ENCODE data around the gene ATAT1.

ATAT1 gene

DNA sequence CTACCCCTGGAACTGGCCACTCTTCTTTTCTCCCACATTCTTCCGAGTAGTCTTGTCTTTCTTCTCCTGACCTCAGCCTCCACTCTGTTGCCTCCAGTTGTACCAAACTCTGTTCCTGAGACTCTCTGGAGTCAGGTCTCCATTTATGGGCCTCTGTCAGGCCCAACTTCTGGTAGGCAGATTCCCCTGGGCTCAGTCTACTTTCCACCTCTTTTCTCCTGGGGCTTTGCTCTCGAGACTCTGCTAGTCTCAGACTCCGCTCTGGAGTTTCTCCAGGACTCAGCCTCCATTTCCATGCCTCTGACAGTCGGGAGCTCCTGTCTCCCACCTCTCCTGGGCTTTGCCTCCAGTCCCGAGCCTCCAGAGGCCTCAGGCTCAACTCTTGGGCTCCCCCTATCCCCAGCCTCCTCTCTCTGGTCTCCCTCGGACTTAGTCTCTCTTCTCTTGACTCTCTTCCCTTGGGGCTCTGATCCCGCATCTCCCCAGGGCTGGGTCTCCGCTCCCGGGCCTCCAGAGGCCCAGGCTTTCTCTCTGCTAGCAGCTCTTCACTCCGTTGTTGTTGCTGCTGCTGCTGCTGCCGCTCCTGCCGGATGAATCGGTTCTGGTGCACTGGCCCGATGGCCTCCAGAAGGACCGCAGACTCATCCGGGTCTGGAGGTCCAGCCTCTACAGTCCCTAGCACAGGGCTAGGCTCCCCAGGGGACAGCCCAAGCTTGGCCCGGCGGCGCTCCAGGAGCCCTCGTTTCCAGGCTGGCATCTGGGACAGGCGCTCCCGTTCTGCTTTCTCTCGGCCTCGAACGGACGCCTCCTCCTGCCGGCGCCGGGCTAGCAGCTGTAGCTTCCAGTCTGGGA lies 58.7 kb downstream of the ATAT1 start:
- peak; percentile 54 for DNase-seq

DNA sequence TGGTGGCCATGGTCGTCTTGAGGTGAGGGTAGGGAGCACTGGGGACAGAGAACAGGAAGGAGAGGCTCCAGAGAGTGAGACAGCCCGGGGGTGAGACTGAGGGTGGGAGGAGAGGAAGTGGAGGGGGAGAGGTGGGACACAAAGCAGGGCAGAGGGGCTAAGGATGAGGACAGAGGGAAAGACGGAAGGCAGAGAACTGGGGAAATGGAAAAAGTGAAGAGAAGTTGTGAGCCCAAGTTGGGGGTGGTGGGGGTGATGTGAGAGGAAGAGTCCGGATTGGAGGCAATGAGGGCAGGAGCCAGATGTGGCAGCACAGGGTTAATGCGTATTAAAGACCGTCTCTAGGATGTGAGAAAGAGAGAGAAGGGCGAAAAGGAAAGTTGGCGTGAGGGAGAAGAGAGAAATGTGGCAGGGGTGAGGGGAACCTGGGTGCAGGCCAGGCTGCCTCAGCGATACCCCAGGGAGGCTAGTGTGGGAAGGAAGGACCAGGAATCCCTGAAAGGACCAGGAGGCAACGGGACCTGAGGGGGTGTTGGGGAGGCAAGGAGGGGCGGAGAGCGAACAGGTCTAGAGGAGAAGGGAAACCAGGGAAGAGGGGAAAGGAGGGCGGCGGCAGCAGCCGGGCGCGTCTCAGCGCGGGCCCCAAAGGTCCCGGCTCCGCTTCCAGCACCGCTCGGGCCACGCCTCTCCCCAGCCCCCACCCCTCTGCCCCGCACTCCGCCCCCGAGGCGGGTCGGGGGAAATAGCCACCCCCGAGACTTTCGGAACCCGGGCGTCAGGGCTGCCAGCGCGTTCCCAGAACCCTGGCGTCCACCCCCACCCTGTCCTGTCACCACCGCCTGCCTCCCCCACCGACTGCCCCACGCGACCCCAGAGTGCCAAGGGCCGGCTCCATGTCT lies 59.6 kb downstream of the ATAT1 start, which contains the start of gene PPP1R18:
TSS of gene PPP1R18 (minus strand) at position 637 of the 899 bp plus-strand sequence. CDS start at position 10, 627 bp downstream.
- DNase-seq, result peak; percentile 84

DNA sequence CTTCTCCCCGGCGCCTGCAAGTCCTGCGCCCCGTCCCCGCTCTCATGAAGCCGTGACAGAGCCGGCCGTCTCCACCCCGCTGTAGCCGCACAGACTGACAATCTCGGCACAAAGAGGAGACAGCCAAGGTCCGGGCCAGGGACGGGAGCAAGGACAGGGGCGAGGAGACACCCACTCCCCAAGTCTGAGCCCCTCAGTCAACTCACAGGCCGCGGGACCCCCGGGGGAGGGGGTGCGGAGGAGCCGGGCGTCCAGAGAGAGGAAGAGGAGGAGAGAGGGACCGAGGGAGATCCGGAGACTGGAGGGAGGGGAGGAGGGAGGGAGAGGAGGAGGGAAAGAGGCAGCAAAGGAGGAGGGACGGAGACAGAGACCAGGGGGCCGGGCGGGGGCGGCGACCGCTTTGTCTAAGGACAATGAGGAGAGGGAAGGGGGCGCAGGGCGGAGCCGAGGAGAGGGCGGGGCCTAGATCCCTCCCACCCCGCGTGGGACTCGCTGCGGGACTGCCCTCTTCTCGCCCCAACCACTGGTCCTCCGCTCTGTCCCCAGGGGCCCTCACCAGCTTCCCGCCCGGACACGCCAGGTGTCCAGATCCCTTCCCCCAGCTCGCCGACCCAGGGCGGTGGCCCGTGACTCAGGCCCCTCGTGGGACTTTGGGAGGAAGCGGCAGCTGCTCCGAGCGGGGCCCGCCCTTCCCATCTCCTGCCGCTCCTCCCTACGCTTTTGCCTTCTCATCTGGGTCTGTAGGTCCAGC lies 60.4 kb downstream of the ATAT1 start:
- peak; percentile 89 for DNase-seq

DNA sequence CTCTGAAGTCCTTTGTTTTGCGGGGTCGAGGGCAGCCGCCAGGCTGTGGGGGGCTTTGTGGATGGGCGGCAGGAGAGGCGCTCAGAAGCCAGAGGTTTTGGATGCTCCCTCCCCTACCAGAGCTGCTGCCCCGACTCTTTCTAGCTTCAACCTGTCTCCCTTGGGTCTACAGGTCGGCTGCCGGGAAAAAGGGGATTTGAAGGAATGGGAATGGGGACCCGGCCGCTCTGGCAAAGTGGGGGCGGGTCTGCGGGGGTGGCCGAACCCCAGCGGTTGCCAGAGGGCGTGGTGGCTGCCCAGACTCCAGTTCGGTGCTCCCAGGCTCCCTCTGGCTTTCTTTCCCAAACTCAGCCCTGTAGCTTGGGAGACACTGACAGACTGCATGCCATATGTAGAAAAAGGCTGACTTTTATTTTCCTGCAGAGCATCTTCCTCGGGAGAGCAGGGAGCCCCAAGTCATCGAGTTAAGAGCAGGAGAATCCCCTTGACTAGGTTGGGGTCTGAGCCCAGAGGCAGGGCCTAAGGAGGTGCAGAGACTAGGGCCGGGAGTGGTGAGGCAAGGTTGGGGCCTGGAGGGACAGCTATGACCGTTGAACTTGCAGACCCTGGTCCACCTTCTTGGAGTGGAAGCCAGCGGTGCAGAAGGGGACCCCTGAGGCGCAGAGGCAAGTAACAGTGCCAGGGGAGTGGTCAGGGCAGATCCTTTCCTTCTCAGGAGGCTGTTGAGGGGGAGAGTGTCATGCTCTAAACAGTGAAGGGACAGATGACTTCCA lies 61.2 kb downstream of the ATAT1 start:
- no peak for DNase-seq

DNA sequence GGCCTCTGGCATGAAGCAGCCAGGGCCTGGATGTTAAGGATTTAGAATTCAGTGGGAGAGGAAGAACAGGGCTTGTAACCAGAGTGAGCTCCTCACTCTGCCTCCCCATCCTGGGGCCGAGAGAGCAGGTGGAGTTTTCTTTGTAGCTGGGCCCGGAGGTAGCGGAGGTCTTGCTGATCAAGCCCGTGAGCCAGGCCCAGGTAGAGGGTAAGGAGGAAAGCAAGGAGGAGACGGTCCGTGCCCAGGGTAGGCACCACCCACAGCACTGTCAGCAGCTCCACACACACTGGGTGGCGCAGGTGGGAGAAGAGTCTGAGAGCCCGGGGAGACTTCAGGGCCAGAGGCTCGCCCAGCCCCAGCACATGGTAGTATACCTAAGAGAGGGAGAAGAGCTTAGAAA lies 61.9 kb downstream of the ATAT1 start:
- DNase-seq, result peak; percentile 15

DNA sequence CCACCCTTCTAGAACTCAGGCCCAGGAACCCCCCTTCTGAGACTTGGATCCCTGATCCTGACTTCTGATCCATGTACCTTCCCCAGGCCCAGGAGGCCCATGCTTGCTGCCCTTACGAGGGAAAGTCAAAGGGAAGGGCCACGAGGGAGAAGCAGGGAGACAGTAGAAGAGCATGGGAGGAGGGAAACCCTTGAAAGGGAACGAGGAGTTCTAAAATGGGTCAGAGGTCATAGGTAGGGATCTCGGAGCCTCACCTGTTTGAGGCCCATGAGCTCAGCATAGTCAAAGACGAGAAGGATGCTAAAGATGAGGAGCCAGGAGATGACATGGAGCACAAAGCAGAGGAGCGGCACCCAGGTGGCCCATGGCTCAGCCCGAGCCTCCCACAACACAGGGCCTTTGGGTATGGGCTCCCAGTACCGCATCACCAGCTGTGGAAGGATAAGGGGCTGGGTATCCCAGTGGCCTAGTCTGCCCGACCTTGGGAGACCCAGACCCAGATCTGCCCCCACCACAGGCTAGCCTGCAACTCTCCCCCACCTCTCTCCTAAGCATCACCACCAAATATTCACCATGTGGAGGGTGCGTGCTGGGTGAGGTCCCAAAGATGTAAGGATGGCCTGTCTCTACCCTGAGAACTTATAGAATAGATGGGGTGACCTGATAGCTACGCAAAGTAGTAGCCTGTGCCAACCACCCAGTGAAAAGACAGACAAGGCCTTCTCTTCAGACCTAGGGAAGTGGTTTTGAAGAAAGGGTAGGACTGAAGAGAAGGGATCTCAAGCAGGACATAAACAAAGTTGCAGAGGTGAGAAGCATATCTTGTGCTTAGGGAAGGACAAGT lies 62.6 kb downstream of the ATAT1 start:
- no peak for DNase-seq

DNA sequence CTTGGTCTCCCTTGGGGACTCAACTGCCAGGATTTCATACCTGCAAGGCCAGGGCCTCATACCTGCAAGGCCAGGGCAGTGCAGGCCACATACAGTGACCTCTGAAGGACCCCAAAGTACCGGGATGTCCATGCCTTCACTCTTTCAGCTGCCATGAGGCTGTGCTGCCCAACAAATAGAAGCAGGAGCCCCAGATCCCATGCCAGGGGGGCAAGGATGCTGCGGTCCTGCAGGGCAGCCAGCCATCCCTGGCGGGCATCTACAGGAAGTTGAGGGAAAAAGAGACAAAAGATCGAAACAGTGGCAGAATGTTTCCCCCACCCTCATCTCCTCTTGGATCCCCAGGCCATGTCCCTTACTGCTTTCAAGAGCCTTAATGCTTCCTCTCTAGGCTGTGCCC lies 63.3 kb downstream of the ATAT1 start:
- DNase-seq, result no peak

DNA sequence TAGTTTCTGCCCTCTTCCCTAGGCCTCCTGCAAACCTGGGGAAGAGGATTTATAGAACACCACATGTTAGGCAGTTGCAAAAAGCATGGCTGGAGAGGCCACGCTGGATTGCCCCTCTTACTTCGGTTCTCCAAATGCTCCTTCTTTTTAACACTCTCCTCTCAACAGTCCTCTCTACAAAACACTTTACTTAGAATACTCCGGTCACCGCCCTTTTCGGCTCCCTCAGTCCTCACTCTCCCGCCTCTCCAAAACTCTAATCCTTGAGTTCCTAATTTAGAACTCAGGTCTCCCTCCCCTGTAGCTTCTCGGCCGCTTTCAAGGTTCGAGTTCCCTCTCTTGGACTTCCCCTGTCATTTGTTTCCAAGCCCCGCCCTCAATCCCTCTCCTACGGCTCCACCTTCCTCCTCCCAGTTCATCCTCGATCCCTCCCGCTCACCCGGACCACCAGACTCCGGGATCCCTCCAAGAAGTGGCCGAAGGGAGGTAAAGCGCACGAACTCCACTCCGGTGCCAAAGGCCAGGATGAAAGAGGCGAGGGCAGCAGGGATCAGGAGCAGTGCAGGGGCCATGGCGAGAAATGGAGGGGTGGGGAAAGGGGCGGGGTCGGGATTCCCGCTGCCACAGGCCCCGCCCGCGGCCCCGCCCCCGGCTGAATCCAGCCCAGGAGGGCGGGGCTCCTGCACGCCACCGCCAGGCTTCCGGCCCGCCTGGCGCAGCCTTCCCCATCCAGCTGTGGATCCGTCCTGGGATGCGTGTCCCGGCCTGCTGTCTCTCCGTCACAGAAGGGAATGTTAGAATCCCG lies 63.9 kb downstream of the ATAT1 start, which contains the start of gene NRM:
TSS of gene NRM (minus strand) at position 582 of the 805 bp plus-strand sequence. CDS start at position 572, 10 bp downstream.
- peak; percentile 86 for DNase-seq

DNA sequence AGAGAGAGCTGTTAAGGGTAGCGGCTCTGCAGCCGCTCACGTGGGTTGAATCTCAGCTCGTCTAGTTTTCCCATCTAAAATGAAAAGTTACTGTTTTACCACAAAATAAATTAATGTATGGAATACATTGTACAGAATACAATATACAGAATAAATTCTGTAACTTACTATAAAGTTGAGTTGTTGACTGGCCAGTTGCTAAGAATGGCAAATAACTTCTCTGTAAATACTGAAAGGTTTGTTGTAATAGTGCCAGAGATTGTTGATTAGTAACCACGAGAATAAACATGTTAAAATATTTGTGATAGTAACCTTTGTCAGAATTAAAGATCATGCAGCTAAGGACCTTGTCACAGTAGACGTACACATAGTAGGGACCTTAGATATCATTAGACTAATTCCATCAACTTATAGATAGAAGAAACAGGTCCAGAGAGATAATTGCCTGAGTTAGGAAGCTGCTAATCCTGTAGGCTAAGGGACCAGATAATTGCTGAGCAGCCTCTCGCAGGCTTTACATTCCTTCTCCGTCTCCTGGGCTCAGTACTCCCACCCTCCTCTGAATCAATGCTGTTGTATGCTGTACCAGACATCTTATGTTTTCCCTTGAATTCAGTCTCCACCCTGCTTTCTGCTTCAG lies 64.7 kb downstream of the ATAT1 start:
- no peak for DNase-seq
